ENCODE results near the gene EPHB1.
A peak's percentile ranks its signal among the peaks of the same experiment; 100 is the strongest.

EPHB1 gene

DNA sequence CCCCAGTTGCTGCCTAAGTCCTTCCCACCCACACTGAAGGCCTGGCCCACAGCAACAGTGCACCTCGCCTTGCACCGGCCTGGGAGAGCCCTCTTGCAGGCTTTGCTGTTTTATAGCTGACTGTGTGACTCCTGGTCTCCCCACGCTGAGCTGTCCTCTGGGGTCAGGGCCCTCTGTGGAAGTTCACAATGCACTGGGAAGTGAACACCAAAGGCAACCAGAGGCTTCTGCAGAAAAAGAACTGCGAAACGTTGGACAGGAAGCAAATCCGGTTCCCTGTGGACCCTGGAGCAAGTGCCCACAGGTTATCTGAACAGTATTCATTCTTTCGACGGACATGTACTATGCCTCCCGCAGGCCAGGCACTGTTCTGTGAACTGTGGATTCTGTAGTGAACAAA, 737 bp upstream of the EPHB1 start:
- DNase-seq (ENCODE audit: low read depth in 1 of 2, low spot score in 1 of 2) = no peak
- TF ChIP-seq, protein P1, sequence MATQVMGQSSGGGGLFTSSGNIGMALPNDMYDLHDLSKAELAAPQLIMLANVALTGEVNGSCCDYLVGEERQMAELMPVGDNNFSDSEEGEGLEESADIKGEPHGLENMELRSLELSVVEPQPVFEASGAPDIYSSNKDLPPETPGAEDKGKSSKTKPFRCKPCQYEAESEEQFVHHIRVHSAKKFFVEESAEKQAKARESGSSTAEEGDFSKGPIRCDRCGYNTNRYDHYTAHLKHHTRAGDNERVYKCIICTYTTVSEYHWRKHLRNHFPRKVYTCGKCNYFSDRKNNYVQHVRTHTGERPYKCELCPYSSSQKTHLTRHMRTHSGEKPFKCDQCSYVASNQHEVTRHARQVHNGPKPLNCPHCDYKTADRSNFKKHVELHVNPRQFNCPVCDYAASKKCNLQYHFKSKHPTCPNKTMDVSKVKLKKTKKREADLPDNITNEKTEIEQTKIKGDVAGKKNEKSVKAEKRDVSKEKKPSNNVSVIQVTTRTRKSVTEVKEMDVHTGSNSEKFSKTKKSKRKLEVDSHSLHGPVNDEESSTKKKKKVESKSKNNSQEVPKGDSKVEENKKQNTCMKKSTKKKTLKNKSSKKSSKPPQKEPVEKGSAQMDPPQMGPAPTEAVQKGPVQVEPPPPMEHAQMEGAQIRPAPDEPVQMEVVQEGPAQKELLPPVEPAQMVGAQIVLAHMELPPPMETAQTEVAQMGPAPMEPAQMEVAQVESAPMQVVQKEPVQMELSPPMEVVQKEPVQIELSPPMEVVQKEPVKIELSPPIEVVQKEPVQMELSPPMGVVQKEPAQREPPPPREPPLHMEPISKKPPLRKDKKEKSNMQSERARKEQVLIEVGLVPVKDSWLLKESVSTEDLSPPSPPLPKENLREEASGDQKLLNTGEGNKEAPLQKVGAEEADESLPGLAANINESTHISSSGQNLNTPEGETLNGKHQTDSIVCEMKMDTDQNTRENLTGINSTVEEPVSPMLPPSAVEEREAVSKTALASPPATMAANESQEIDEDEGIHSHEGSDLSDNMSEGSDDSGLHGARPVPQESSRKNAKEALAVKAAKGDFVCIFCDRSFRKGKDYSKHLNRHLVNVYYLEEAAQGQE (IDR thresholded peaks at IDR 0.05; ENCODE audit: insufficient replicate concordance, low read depth) = no peak
- TF ChIP-seq POLR2AphosphoS5 (IDR thresholded peaks at IDR 0.05; ENCODE audit: low read depth) (no peak), GABPA (IDR thresholded peaks at IDR 0.05; ENCODE audit: low read depth) (no peak), SPI1 (IDR thresholded peaks at IDR 0.05; ENCODE audit: borderline replicate concordance, low read depth) (no peak)
- TF ChIP-seq, protein P2, sequence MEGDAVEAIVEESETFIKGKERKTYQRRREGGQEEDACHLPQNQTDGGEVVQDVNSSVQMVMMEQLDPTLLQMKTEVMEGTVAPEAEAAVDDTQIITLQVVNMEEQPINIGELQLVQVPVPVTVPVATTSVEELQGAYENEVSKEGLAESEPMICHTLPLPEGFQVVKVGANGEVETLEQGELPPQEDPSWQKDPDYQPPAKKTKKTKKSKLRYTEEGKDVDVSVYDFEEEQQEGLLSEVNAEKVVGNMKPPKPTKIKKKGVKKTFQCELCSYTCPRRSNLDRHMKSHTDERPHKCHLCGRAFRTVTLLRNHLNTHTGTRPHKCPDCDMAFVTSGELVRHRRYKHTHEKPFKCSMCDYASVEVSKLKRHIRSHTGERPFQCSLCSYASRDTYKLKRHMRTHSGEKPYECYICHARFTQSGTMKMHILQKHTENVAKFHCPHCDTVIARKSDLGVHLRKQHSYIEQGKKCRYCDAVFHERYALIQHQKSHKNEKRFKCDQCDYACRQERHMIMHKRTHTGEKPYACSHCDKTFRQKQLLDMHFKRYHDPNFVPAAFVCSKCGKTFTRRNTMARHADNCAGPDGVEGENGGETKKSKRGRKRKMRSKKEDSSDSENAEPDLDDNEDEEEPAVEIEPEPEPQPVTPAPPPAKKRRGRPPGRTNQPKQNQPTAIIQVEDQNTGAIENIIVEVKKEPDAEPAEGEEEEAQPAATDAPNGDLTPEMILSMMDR (IDR thresholded peaks at IDR 0.05; ENCODE audit: insufficient read depth, low read length) = no peak
- Histone ChIP-seq H3K4me3 (replicated peaks; ENCODE audit: insufficient read depth, low read length) (no peak overlapping the region), H3K27ac (replicated peaks) (no peak overlapping the region), H3K27me3 (ENCODE audit: insufficient read depth, poor library complexity, severe bottlenecking) (peaks cover 43% of the 10 kb centered on the region)

DNA sequence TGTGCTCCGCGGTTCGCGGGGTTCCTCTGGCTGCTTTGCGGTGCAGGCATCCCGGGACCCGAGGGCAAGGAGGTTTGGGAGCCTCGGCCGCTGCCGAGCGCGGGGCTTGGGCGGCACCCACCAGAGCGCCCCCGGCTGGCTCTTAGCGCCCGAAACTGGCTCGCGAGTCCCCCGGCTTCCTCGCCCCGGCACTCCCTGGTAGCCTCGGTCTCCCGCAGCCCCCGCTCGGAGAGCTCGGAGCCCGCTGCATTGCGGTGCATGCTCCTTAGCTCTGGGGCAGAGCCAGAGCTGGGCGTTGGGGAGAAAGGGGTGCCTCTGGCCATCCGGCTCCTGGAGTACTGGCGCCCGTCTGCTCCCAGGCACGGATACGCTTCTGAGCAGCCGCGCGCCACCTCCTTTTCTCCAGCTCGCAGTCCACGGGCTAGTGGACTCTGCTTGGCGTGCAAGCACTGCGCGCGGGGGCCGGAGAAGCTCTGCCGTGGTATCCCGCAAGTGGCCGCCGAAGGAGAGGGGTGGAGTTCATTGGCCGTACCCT, 753 bp downstream of the EPHB1 start:
- no peak for DNase-seq (ENCODE audit: low read depth in 1 of 2, low spot score in 1 of 2)
- no peak for TF ChIP-seq SPI1 (IDR thresholded peaks at IDR 0.05; ENCODE audit: borderline replicate concordance, low read depth)
- TF ChIP-seq GABPA (IDR thresholded peaks at IDR 0.05; ENCODE audit: low read depth) = no peak
- TF ChIP-seq, protein P1 (IDR thresholded peaks at IDR 0.05; ENCODE audit: insufficient replicate concordance, low read depth) = no peak
- TF ChIP-seq, protein P2 (IDR thresholded peaks at IDR 0.05; ENCODE audit: insufficient read depth, low read length) = no peak
- no peak for TF ChIP-seq POLR2AphosphoS5 (IDR thresholded peaks at IDR 0.05; ENCODE audit: low read depth)
- no peak overlapping the region for H3K27ac ChIP-seq (replicated peaks)
- H3K27me3 ChIP-seq (ENCODE audit: insufficient read depth, poor library complexity, severe bottlenecking) = peaks cover 46% of the 10 kb centered on the region
- peak overlapping the region; percentile 32 for H3K4me3 ChIP-seq (replicated peaks; ENCODE audit: insufficient read depth, low read length)

DNA sequence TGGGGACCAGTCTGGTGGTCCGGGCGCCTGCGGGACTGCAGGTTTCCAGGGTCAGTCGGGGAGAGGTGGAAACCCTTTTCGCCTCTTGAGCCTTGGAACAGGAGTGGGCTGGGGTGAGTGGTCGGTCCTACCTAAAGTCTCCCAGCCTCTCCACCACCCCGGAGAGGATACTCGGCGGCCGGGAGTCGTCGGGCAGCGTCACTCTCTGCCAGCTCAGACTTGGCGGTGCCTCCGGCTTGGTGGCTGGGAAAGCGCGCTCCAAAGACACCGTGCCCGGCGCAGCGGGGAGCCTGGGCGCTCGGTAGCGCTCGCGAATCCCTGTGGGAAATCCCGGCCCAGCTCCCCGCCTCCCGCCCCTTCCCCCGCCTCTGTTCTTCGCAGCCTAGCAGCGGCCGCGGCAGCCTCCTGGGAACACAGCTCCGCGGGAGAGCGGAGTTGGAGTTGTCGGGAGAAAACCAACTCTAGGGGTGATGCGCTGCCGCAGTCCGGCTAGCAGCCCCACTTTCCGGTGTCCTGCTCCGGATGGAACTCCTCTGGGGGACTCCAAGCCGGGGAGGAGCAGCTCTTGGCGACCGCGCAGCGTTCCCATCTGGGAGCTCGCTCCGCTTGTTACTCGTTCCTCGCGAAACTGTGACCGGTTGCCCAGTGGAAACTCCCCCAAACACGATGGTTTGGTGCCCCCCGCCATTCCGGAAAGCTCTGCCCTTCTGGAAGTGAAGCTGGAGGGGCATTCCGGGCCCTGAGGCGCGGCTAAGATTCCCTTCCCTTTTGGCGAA, 1.4 kb downstream of the EPHB1 start:
- Histone ChIP-seq H3K4me3 (replicated peaks; ENCODE audit: insufficient read depth, low read length) (no peak overlapping the region), H3K27me3 (ENCODE audit: insufficient read depth, poor library complexity, severe bottlenecking) (peaks cover 46% of the 10 kb centered on the region), H3K27ac (replicated peaks) (no peak overlapping the region)
- TF ChIP-seq GABPA (IDR thresholded peaks at IDR 0.05; ENCODE audit: low read depth) = no peak
- TF ChIP-seq, protein P2 (IDR thresholded peaks at IDR 0.05; ENCODE audit: insufficient read depth, low read length) = no peak
- TF ChIP-seq, protein P1 (IDR thresholded peaks at IDR 0.05; ENCODE audit: insufficient replicate concordance, low read depth) = no peak
- TF ChIP-seq SPI1 (IDR thresholded peaks at IDR 0.05; ENCODE audit: borderline replicate concordance, low read depth) = no peak
- no peak for TF ChIP-seq POLR2AphosphoS5 (IDR thresholded peaks at IDR 0.05; ENCODE audit: low read depth)
- no peak for DNase-seq (ENCODE audit: low read depth in 1 of 2, low spot score in 1 of 2)
